MM.1S (cell line): ENCODE results near the gene DLGAP1.

Experiments
- EZH2 ChIP-seq: fragments of 300-600 bp; sonication (generic); optimal IDR thresholded peaks from 2 replicates; pipeline ENCODE3; 2017; ENCODE audit warnings: low read depth, mild to moderate bottlenecking, antibody characterized with exemption, low read length, mixed read lengths
- TF ChIP-seq, protein P1 (sequence below): fragments of 300-600 bp; sonication (generic); IDR thresholded peaks from 2 replicates; pipeline ENCODE4 v1.5.1; 2016; ENCODE audit warnings: antibody characterized with exemption, low read length, mixed read lengths

DNA sequence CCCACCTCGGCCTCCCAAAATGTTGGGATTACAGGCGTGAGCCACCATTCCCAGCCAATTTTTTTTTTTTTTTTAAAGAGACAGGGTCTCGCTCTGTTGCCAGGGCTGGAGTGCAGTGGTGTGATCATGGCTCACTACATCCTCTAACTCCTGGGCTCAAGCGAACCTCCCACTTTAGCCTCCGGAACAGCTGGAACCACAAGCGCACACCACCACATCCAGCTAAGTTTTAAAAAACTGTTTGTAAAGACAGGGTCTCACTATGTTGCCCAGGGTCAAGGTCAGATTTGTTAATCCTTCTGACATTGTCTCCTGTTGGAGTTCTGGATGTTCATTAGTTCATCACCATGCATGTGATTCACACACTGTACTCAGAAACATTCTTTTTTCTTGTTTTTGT lies 855.2 kb downstream of the DLGAP1 start:
- TF ChIP-seq, protein P1, sequence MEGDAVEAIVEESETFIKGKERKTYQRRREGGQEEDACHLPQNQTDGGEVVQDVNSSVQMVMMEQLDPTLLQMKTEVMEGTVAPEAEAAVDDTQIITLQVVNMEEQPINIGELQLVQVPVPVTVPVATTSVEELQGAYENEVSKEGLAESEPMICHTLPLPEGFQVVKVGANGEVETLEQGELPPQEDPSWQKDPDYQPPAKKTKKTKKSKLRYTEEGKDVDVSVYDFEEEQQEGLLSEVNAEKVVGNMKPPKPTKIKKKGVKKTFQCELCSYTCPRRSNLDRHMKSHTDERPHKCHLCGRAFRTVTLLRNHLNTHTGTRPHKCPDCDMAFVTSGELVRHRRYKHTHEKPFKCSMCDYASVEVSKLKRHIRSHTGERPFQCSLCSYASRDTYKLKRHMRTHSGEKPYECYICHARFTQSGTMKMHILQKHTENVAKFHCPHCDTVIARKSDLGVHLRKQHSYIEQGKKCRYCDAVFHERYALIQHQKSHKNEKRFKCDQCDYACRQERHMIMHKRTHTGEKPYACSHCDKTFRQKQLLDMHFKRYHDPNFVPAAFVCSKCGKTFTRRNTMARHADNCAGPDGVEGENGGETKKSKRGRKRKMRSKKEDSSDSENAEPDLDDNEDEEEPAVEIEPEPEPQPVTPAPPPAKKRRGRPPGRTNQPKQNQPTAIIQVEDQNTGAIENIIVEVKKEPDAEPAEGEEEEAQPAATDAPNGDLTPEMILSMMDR = no peak
- TF ChIP-seq EZH2 = no peak
